Endodermal cell (in vitro differentiated cells): ENCODE data around the gene MIOS. TPM values are rescaled to one million over a fixed set of nuclear protein-coding genes. Genes with fewer than 3 reads are reported as not detected.

ENCODE experiments used
- DNase-seq: peaks from one replicate; pipeline ENCODE4 v3.0.0-alpha.2; 2017
- H3K27ac ChIP-seq: 2 replicates; pipeline ENCODE4 v1.5.1; 2013; ENCODE audit warnings: mild to moderate bottlenecking, low read depth, low read length, moderate library complexity
- H3K27me3 ChIP-seq: 2 replicates; pipeline ENCODE4 v1.6.1; 2013; ENCODE audit warnings: mild to moderate bottlenecking, low read length, moderate library complexity; ENCODE audit not compliant: insufficient read depth, control insufficient read depth, poor library complexity, severe bottlenecking
- H3K36me3 ChIP-seq: 2 replicates; pipeline ENCODE4 v1.7.0; 2013; ENCODE audit warnings: mild to moderate bottlenecking, low read length, moderate library complexity; ENCODE audit not compliant: control insufficient read depth, insufficient read depth
- H3K4me1 ChIP-seq: one replicate; pipeline ENCODE4 v1.7.0; 2013; ENCODE audit warnings: low read length; ENCODE audit not compliant: control insufficient read depth, insufficient read depth
- H3K4me3 ChIP-seq: 2 replicates; pipeline ENCODE4 v1.5.1; 2013; ENCODE audit warnings: mild to moderate bottlenecking, low read length, moderate library complexity
- H3K9ac ChIP-seq: 2 replicates; pipeline ENCODE4 v1.6.1; 2013; ENCODE audit warnings: mild to moderate bottlenecking, low read length, moderate library complexity; ENCODE audit not compliant: poor library complexity, severe bottlenecking; ENCODE audit errors: extremely low read depth
- H3K9me3 ChIP-seq: 2 replicates; pipeline ENCODE4 v1.6.1; 2013; ENCODE audit warnings: mild to moderate bottlenecking, low read length, moderate library complexity; ENCODE audit not compliant: control insufficient read depth
- H3K27ac Mint-ChIP-seq: 2 replicates; pipeline ENCODE4 v1.8.0; 2020; ENCODE audit warnings: mixed read lengths
- H3K27me3 Mint-ChIP-seq: 2 replicates; pipeline ENCODE4 v1.8.0; 2021; ENCODE audit warnings: mild to moderate bottlenecking, mixed read lengths; ENCODE audit not compliant: insufficient read depth
- H3K36me3 Mint-ChIP-seq: 2 replicates; pipeline ENCODE4 v1.8.0; 2020; ENCODE audit warnings: low read depth, mixed read lengths
- H3K4me1 Mint-ChIP-seq: 2 replicates; pipeline ENCODE4 v1.8.0; 2020; ENCODE audit warnings: mixed read lengths
- H3K4me3 Mint-ChIP-seq: 2 replicates; pipeline ENCODE4 v1.8.0; 2020; ENCODE audit warnings: mild to moderate bottlenecking, moderate library complexity, mixed read lengths
- H3K9me3 Mint-ChIP-seq: 2 replicates; pipeline ENCODE4 v1.8.0; 2020; ENCODE audit warnings: mild to moderate bottlenecking, mixed read lengths
- WGBS, 2 experiments: methylation state at CpG; one replicate each; pipeline versions ENCODE4 v1.1.5 to v1.1.7; 2013; ENCODE audit warnings: missing lambda C conversion rate in 2 of 2, mixed read lengths in 1 of 2; ENCODE audit not compliant: insufficient coverage in 1 of 2, insufficient read length in 1 of 2; 5-methylcytosine and 5-hydroxymethylcytosine counted together
- total RNA-seq, 2 donors: library from RNA; stranded (reverse); fragmentation: NEBNext Ultra II Directional in 1 of 2; extraction: Animal tissue kit (Norgen Biotek cat#: 25700) in 1 of 2; gene quantifications; 2 replicates in 1 of 2; 3 replicates in 1 of 2; pipeline ENCODE4 v1.2.1, GENCODE V29; 2021
- TF ChIP-seq, protein P1 (sequence below): fragments of 200-600 bp; sonication (generic); conservative IDR thresholded peaks from 2 replicates; pipeline ENCODE4 v1.5.0; 2021; ENCODE audit warnings: antibody characterized with exemption, mild to moderate bottlenecking

MIOS gene
- total RNA-seq, 2 donors from 2014 or later, result 53.3 to 55.8 TPM

DNA sequence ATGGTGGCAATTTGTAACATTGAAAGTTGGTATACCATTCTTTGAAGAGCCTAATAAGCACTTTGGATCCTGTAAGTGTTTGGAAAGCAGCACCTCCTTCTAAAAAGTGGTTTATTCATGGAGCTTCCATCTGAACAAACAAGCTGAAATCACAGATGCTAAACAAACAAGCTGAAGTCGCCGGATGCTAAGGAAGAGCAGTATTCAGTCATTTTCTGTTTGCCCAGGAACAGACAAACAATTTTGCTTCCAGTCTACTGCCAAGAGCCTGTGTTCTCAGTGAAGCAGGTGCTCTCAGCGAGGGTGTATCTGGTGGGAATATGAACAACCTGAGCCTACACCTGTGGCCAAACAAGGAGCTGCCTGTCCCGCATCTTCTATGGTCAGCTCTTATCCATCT, 37.4 kb upstream of the MIOS start:
- Mint-ChIP-seq H3K4me3 (no peak overlapping the region), H3K27me3 (no peaks in the 10 kb centered on the region), H3K36me3 (no peaks in the 10 kb centered on the region), H3K9me3 (no peaks in the 10 kb centered on the region), H3K4me1 (no peaks in the 10 kb centered on the region), H3K27ac (no peak overlapping the region)
- H3K27me3 ChIP-seq, result no peaks in the 10 kb centered on the region
- H3K36me3 ChIP-seq, result no peaks in the 10 kb centered on the region
- no peak overlapping the region for H3K27ac ChIP-seq
- no peaks in the 10 kb centered on the region for H3K9me3 ChIP-seq
- no peak overlapping the region for H3K9ac ChIP-seq
- TF ChIP-seq, protein P1, sequence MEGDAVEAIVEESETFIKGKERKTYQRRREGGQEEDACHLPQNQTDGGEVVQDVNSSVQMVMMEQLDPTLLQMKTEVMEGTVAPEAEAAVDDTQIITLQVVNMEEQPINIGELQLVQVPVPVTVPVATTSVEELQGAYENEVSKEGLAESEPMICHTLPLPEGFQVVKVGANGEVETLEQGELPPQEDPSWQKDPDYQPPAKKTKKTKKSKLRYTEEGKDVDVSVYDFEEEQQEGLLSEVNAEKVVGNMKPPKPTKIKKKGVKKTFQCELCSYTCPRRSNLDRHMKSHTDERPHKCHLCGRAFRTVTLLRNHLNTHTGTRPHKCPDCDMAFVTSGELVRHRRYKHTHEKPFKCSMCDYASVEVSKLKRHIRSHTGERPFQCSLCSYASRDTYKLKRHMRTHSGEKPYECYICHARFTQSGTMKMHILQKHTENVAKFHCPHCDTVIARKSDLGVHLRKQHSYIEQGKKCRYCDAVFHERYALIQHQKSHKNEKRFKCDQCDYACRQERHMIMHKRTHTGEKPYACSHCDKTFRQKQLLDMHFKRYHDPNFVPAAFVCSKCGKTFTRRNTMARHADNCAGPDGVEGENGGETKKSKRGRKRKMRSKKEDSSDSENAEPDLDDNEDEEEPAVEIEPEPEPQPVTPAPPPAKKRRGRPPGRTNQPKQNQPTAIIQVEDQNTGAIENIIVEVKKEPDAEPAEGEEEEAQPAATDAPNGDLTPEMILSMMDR, result no peak
- no peak for DNase-seq
- WGBS, 2 experiments, result 95 to 98% methylated on average over 4 of the region's 4 CpGs
- H3K4me3 ChIP-seq, result no peak overlapping the region
- H3K4me1 ChIP-seq, result no peaks in the 10 kb centered on the region

DNA sequence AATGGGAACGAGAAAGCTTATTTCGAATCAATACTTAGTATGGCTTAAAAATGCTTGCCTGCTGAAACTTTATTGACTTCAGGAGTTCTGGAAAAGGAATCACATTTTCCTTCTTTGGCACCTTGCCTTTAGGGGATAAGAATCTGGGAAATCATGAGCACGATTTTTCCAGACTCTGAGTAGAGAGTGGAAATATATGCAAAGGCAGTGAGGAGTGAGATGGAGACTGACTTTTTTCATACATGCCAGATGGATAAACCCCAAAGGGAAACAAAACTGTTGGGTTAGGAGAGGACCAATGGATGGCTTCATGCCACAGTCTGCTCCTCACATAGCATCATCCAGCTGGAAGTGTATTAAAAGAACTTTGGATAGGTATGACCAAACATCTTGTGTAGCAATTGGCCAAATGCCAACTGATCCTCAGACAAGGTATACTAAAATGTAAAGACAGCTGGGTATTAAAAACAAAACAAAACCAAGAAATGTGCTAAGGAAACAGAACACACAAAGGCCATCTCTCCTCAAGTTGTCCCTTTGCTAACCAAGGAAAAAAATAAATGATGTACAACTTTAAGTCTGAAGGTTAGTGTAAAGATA, 32.8 kb upstream of the MIOS start:
- Mint-ChIP-seq H3K9me3 (no peaks in the 10 kb centered on the region), H3K36me3 (no peaks in the 10 kb centered on the region), H3K27ac (no peak overlapping the region), H3K27me3 (no peaks in the 10 kb centered on the region), H3K4me3 (no peak overlapping the region), H3K4me1 (no peaks in the 10 kb centered on the region)
- H3K27ac ChIP-seq, result no peak overlapping the region
- DNase-seq, result no peak
- H3K9me3 ChIP-seq, result no peaks in the 10 kb centered on the region
- WGBS, 2 experiments, result 87 to 96% methylated on average over 3 of the region's 3 CpGs
- H3K4me3 ChIP-seq, result no peak overlapping the region
- TF ChIP-seq, protein P1, result no peak
- H3K36me3 ChIP-seq, result no peaks in the 10 kb centered on the region
- H3K4me1 ChIP-seq, result no peaks in the 10 kb centered on the region
- no peaks in the 10 kb centered on the region for H3K27me3 ChIP-seq
- no peak overlapping the region for H3K9ac ChIP-seq

DNA sequence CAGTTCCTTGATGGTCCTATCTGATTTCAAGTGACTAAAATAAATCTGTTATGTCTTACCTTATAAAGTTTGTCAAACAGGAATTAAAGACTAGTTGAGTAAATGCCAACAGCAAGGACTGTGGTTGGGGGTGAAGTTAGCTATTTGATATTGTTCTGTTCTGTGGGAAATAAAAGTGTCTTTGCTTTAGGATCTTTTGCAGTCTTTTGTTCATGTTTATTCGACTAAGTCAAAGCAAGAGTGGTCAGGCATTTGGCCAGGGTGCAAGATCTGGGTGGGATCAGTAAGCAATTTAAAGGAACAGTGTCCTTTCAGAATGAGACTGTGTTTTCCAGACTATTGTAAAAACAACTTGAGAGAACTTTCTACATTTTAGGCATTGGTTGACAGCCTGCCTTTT, 31.0 kb upstream of the MIOS start, which contains the start of gene COL28A1:
Gene COL28A1 (minus strand): TSS at position 183 of the 400 bp plus-strand sequence. CDS start 2,998 bp downstream, outside the sequence.
- Mint-ChIP-seq H3K4me3 (no peak within 1 kb of the TSS), H3K27ac (no peak within 1 kb of the TSS), H3K36me3 (no peaks in the 10 kb centered on the region), H3K9me3 (no peaks in the 10 kb centered on the region), H3K4me1 (no peaks in the 10 kb centered on the region), H3K27me3 (no peaks in the 10 kb centered on the region)
- Histone ChIP-seq H3K9me3 (no peaks in the 10 kb centered on the region), H3K27ac (no peak within 1 kb of the TSS), H3K4me1 (no peaks in the 10 kb centered on the region), H3K27me3 (no peaks in the 10 kb centered on the region), H3K9ac (no peak within 1 kb of the TSS), H3K36me3 (no peaks in the 10 kb centered on the region), H3K4me3 (no peak within 1 kb of the TSS)
- DNase-seq, result no peak
- TF ChIP-seq, protein P1, result no peak
- 57 to 78% methylated on average over 1 of the region's 1 CpG for WGBS, 2 experiments
